ENCODE measurements around the gene PAX3.

DNA sequence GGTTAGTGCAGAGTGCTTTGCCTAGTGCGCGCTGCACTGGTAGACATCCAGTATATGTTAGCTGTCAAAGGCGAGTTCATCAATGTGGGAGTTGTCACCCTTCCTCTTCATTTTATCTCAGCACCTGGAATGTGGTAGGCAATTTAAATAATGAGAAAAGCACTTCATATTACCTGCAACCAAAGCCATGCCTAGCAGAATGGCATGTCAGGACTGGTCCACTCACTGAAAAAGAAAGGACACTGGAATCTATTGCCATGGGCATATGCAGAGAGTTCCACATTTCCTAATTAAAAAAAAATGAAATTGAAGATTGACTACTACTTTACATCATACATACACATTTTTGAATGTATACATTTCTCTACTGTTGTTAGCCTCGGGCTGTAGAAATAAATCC lies 139.6 kb downstream of the PAX3 start:
- TF ChIP-seq CTCF (IDR thresholded peaks at IDR 0.05) = no peak
- TF ChIP-seq POLR2A (IDR thresholded peaks at IDR 0.05) = no peak

Measured in heart left ventricle (tissue), 13 donors.